ENCODE measurements around the gene ZNF385A.
A peak's percentile ranks its signal among the peaks of the same experiment; 100 is the strongest.

ZNF385A gene

GRCh38 chr12:54364413-54364812 is 20.1 kb downstream of the ZNF385A start, which contains the start of gene GPR84:
TSS of gene GPR84 (minus strand) at chr12:54364486. CDS start at chr12:54363851, 635 bp downstream.
- Mint-ChIP-seq H3K4me3 (no peak within 1 kb of the TSS), H3K9me3 (no peaks in the 10 kb centered on the region), H3K36me3 (ENCODE audit: low read depth) (no peaks in the 10 kb centered on the region), H3K4me1 (peaks cover 36% of the 10 kb centered on the region), H3K27me3 (ENCODE audit: low read depth) (no peaks in the 10 kb centered on the region), H3K27ac (peak within 1 kb of the TSS in 2 of 3 experiments; percentile 4 to 14)
- TF ChIP-seq CTCF (IDR thresholded peaks at IDR 0.05; ENCODE audit: unreplicated experiment in 3 of 3): no peak

- Mint-ChIP-seq H3K9me3 (no peaks in the 10 kb centered on the region), H3K4me3 (no peak overlapping the region), H3K27me3 (ENCODE audit: low read depth) (no peaks in the 10 kb centered on the region), H3K4me1 (peaks cover 28% of the 10 kb centered on the region), H3K27ac (peak overlapping the region in 2 of 3 experiments; percentile 4 to 14), H3K36me3 (ENCODE audit: low read depth) (no peaks in the 10 kb centered on the region)
- no peak for TF ChIP-seq CTCF (IDR thresholded peaks at IDR 0.05; ENCODE audit: unreplicated experiment in 3 of 3)
These were observed 20.9 kb downstream of the ZNF385A start for GRCh38 chr12:54363618-54364017.

- Mint-ChIP-seq H3K36me3 (ENCODE audit: low read depth) (no peaks in the 10 kb centered on the region), H3K9me3 (no peaks in the 10 kb centered on the region), H3K27me3 (ENCODE audit: low read depth) (no peaks in the 10 kb centered on the region), H3K4me3 (no peak overlapping the region), H3K4me1 (peaks cover 22% of the 10 kb centered on the region), H3K27ac (no peak overlapping the region)
- TF ChIP-seq CTCF (IDR thresholded peaks at IDR 0.05; ENCODE audit: unreplicated experiment in 3 of 3): no peak
These were observed 21.5 kb downstream of the ZNF385A start for GRCh38 chr12:54363047-54363446.

GRCh38 chr12:54360717-54361456 is 23.6 kb downstream of the ZNF385A start:
- Mint-ChIP-seq H3K9me3 (no peaks in the 10 kb centered on the region), H3K4me3 (peak overlapping the region; percentile 47 to 62 (median 54)), H3K4me1 (peaks cover 9% of the 10 kb centered on the region), H3K36me3 (ENCODE audit: low read depth) (no peaks in the 10 kb centered on the region), H3K27ac (no peak overlapping the region), H3K27me3 (ENCODE audit: low read depth) (no peaks in the 10 kb centered on the region)
- TF ChIP-seq CTCF (IDR thresholded peaks at IDR 0.05; ENCODE audit: unreplicated experiment in 3 of 3): peak; percentile 88 to 95 (median 90)

- Mint-ChIP-seq H3K9me3 (no peaks in the 10 kb centered on the region), H3K27ac (no peak overlapping the region), H3K4me1 (peaks cover 9% of the 10 kb centered on the region), H3K27me3 (ENCODE audit: low read depth) (peaks cover 1% of the 10 kb centered on the region), H3K4me3 (no peak overlapping the region), H3K36me3 (ENCODE audit: low read depth) (no peaks in the 10 kb centered on the region)
- no peak for TF ChIP-seq CTCF (IDR thresholded peaks at IDR 0.05; ENCODE audit: unreplicated experiment in 3 of 3)
These were observed 24.7 kb downstream of the ZNF385A start for GRCh38 chr12:54359762-54360351.

All from nephron (organoid).